Measurements from ENCODE around the gene CHMP2A.

Gene CHMP2A

GRCh38 chr19:58569943-58570670 lies 15.2 kb upstream of the CHMP2A start:
- DNase-seq (ENCODE audit: low spot score): no peak

DNA sequence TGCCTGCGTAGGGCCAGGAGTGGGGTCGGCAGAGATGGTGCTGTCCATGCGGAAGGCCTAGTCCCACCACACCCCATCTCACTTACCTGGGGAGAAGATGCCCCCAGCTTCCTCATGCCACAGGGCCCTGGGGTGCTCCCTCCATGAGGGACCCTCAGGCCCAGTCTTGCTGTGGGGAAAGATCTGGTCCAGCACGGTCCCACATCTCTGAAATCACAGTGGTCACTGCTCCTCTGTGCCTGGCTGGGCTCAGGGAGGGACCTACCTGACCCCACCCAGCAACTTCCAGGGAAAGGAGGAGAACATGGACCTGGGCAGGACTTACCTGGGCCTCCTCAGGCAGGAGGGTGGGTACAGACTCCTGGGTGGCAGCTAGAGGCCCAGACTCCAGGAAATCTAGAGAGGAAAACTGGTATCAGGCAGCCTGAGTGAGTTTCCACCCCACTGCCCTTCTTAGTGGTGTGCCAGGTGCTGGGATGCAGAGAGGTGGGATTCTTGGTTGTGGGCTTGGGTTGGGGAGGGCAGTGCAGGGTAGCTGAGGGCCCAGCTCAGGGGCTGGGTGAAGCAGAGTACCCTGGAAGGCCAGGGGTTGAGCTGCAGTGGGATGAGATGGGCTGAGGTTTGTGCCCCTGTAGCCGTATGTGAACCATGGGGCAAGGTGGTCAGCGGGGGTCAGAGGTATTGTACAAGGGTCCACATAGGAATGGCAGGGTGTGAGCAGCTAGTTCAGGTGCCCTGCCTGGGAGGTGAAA lies 14.5 kb upstream of the CHMP2A start:
- no peak for DNase-seq (ENCODE audit: low spot score)

DNA sequence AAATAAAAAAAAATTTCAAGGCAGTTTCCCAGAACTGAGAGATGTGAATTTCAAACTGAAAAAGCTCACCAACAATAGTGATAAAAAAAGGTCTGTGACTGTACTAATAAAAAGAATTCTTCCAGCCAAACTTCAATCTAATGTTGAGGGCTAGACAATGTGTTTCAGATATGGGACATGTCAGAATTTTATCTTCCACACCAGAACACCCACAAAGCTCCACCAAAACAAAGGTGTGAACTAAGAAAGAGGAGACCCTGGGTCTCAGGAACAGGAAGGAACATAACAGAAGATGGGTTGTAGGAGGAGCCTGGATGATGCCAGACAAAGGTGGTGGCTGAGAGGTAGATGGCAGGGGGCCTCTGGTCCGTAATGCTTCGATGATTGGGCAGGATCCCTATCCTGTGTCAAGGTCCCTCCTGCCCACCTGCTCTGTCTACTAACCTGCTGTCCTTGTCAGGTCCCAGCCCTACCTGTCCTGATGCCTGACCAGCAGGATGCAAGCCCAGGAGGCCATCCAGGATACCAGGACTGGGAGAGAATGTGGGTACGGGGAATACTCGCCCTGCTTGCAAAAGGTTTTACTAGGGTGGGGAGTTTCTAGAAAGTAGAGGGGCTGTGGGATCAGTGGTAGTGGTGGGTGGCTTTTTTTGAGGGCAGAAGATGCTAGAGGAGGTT lies 13.7 kb upstream of the CHMP2A start:
- DNase-seq (ENCODE audit: low spot score): no peak

- DNase-seq (ENCODE audit: low spot score): no peak
These were observed 12.1 kb upstream of the CHMP2A start for GRCh38 chr19:58566989-58567388.

DNA sequence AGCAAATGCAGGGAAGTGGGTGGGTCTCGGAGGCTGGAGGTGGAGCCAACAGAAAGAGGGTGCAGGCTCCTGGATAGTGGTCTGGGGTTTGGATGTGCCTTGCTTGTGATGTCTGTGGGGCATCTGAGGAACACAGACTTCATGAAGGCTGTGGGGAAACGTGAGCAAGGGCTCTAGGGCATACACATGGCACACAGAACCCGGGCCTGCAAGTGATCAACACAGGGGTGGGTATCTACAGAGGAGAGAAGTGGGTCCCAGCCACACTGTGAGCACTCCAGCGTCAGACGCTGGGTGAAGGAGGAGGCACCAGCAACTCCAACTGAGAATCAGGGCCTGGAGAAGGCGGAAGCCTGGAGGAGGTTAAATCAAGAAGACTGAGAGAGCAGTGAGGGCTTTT lies 8.9 kb upstream of the CHMP2A start:
- DNase-seq (ENCODE audit: low spot score): no peak

DNA sequence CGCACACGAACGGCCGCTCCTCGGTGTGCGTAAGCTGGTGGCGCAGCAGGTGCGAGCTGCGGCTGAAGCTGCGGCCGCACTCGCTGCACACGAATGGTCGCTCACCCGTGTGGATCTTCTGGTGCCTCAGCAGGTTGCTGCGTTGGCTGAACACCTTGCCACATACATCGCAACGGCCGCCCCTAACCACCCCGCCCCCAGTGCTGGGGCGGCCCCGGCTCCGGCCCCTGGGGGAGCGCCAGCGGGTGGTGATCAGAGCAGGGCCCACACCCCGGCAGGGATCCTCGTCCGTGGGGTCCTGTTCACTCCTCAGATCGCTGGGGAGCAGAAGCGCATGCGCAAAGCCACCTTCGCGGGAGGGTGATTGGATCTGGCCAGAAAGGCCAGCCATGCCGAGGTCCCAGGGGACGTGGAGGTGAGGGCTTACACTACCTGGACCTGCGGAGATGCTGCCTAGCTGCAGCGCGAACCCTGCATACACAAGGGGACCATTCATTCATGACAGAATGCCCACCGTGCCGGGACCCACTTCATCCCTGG lies 8.2 kb upstream of the CHMP2A start:
- DNase-seq (ENCODE audit: low spot score): peak; percentile 22

- peak; percentile 23 for DNase-seq (ENCODE audit: low spot score)
These were observed 7.5 kb upstream of the CHMP2A start for GRCh38 chr19:58562122-58563033.

GRCh38 chr19:58561373-58562121 lies 6.6 kb upstream of the CHMP2A start:
- DNase-seq (ENCODE audit: low spot score): no peak

DNA sequence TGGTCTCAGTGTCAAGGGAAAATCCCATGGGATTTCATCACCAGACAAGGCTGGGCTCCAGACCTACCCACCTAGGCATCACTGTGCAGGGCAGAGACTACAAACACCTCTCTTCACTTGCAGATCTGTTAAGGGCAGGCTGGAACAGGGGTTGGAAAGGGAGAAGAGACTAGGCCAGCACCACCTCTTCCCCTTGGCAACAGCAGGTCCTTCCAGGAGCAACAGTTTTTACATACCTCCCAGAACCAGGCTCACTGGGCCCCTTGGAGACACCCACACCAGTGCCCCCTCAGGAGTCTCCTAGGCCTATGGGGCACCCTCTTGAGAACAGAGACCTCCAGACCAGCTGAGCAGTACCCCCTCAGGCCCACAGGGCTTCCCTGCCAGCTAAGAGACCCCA lies 6.0 kb upstream of the CHMP2A start:
- DNase-seq (ENCODE audit: low spot score): no peak

DNA sequence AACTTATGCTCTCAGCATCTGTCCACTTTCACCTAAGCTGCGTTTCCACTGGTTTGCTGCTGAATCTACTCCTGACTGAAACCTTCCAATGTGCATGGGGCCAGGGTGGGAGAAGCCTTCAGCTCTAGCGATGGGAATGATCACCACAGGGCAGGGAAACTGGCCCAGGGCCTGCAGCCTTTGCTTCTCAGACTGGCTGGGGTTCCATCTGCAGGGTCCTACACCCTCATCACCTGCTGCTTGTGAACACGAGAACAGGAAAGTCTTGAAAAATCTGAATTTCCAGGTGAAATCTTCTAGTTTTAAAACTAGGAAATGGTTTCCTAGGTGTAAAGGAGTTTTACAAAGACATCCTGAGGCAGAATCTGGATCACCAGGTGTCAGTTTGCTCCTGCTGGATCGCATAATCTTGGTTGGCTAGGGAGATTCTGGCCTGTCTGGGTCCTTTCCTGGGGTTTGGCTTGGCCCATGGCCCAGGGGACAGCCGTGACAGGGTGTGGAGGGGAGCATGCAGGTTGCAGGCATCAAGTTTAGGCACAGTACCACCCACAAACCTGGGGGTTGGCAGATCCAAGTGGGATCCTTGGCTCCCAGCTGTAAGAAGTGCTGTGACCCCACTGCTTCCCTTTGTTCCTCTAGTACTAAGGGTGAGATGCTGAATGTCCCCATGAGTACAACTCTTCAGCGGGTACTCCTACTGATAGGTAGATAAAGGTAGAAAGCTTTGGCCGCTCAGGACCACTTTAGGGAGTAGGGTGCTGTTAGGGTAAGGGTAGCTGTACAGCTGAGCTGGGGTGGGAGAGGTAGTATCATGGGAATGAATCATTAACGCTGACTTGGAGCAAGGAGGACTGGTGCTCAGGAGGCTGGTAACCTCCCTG lies 5.3 kb upstream of the CHMP2A start:
- DNase-seq (ENCODE audit: low spot score): no peak

DNA sequence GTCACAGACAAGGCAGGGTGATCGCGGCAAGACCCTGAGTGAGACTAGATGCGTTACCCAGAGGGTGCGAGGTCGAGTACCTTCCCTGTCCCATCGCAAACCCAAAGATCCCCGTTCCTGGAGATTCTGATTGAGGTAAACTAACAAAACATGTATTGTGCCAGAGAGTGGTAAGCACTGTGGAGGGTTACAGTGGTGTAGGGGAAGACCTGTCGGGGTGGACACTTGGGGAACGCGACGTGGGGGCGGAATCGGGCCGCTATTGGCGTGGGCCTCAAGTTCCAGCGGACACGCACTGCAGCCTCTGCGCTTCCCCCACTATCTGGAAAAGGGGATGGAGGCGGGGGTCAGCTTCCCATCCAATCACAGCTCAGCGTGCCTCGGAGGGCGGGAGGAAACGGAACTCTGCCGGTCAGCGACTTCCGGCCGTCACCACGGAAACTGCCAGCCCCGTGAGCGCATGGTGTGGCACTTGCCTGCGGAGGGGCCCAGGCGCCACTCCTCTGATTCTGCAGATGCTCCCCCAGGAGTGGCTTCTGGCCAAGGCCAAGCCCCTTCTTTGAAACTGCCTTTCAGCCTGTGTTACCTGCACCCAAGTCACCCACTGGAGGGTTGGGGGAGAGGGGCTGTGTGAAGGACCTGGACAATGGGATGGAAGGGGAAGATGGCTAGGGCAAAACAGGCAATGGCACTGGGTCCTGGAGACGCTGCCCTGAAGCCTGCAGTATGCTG lies 4.5 kb upstream of the CHMP2A start:
- DNase-seq (ENCODE audit: low spot score): peak; percentile 47

- peak; percentile 100 for DNase-seq (ENCODE audit: low spot score)
These were observed 3.8 kb upstream of the CHMP2A start for GRCh38 chr19:58558623-58559274.

DNA sequence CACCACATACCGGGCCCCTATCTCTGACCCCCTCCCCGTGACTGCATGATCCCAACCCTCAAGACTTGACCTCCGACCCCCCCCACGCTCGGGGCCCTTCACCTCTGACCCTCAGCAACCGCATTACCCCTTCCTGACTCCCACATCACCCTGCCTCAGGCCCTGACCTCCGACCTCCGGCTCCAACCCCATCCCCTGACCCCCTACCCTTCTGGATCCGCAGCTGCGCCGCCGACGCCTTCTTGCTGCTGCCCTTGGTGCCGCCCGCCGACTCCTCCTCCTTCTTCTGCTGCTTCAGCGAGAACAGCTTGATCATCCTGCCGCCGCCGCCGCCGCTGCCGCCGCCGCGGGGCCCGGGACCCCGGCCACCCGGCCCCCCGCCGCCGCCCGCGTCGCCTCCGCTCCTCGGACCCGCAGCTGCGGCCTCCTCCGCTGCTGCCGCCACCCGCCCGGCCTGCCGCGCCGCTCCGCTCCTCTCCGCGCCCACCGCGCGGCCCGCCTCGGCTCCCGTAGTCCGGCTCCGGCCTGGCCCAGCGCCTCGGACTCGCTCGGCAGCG lies 3.2 kb upstream of the CHMP2A start, which contains the start of gene UBE2M:
TSS of gene UBE2M (minus strand) at position 546 of the 557 bp plus-strand sequence. CDS start at position 316, 230 bp downstream.
- DNase-seq (ENCODE audit: low spot score): peak; percentile 38

GRCh38 chr19:58557221-58558065 lies 2.5 kb upstream of the CHMP2A start:
- DNase-seq (ENCODE audit: low spot score): peak; percentile 15

- DNase-seq (ENCODE audit: low spot score): no peak
These were observed 1.8 kb upstream of the CHMP2A start for GRCh38 chr19:58556622-58557220.

GRCh38 chr19:58555920-58556621 lies 1.2 kb upstream of the CHMP2A start:
- no peak for DNase-seq (ENCODE audit: low spot score)
